OCI-LY3 (cell line): ENCODE results near the gene ITPKB.
"Not testable (repeated sequence)": the region's sequence is repeated elsewhere in the genome, so short reads cannot be mapped to it uniquely, and the experiment has no call there.

Experiments
- EZH2phosphoT487 ChIP-seq: fragments of 200-600 bp; shearing (Covaris generic); IDR thresholded peaks from 2 replicates; pipeline ENCODE4 v1.6.1; 2018; ENCODE audit warnings: antibody characterized with exemption, mixed run types, low read depth
- TF ChIP-seq, protein P1 (sequence below): fragments of 200-600, 300-600 bp; sonication (generic); IDR thresholded peaks from 2 replicates; pipeline ENCODE4 v1.5.1; 2014; ENCODE audit warnings: antibody characterized with exemption, low read length, low read depth

DNA sequence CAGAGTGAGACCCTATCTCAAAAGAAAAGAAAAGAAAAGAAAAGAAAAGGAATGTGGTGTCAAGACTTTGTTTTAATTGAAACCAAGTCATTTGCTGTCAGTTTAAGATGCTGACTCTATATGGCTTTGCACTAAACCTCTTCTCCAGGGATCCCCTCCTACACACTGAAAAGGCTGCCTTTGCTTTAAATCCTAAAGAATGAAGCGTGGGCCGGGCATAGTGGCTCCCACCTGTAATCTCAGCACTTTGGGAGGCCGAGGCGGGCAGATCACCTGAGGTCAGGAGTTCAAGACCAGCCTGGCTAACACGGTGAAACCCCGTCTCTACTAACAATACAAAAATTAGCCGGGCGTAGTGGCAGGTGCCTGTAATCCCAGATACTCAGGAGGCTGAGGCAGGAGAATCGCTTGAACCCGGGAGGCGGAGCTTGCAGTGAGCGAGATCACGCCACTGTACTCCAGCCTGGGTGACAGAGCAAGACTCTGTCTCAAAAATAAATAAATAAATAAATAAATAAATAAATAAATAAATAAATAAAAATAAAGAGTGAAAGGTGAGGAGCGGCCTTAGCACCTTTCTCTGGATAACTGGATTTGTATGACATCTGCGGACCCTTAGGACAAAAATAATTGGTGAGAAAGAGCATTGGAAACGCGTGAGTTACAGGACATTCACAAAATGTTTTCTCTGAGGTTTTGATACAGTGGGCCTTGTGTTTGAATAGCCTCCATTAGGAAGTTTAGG, 8.6 kb upstream of the ITPKB start:
- TF ChIP-seq, protein P1, sequence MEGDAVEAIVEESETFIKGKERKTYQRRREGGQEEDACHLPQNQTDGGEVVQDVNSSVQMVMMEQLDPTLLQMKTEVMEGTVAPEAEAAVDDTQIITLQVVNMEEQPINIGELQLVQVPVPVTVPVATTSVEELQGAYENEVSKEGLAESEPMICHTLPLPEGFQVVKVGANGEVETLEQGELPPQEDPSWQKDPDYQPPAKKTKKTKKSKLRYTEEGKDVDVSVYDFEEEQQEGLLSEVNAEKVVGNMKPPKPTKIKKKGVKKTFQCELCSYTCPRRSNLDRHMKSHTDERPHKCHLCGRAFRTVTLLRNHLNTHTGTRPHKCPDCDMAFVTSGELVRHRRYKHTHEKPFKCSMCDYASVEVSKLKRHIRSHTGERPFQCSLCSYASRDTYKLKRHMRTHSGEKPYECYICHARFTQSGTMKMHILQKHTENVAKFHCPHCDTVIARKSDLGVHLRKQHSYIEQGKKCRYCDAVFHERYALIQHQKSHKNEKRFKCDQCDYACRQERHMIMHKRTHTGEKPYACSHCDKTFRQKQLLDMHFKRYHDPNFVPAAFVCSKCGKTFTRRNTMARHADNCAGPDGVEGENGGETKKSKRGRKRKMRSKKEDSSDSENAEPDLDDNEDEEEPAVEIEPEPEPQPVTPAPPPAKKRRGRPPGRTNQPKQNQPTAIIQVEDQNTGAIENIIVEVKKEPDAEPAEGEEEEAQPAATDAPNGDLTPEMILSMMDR = not testable (repeated sequence)
- TF ChIP-seq EZH2phosphoT487 = not testable (repeated sequence)
